Endothelial cell of hepatic sinusoid (primary cell): ENCODE measurements around the gene RPN2.

ENCODE experiments used
- in situ Hi-C: cut with HindIII; loops from 2 replicates; pipeline ENCODE4 v1.10.0; 2017; ENCODE audit warnings: low sequenced_read_pairs

The RPN2 gene

DNA sequence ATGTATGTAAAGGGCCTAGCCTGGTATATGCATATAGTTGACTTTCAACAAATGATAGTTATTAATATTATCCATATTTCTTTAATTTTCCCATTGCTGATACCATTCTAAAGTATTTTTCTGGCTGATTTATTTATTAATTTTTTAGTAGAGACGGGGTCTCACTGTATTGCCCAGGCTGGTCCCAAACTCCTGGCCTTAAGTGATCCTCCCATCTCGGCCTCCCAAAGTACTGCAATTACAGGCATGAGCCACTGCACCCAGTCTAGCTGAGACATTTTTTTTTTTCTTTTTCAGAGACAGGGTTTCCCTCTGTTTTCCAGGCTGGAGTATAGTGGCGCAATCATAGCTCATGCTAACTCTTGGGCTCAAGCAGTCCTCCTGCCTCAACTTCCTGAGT lies 30.1 kb downstream of the RPN2 start:
- in situ Hi-C loops: no loop called here

GRCh38 chr20:37209661-37210314 lies 30.7 kb downstream of the RPN2 start:
- in situ Hi-C loops: no loop called here

- in situ Hi-C loops: no loop called here
These were observed 39.3 kb downstream of the RPN2 start for GRCh38 chr20:37218441-37218840.

GRCh38 chr20:37218976-37219375 lies 39.8 kb downstream of the RPN2 start:
- in situ Hi-C loops: no loop called here

- in situ Hi-C loops: no loop called here
These were observed 40.9 kb downstream of the RPN2 start for GRCh38 chr20:37219751-37220668.

- in situ Hi-C loops: no loop called here
These were observed 41.6 kb downstream of the RPN2 start for GRCh38 chr20:37220731-37221130.

GRCh38 chr20:37222086-37222485 lies 43.0 kb downstream of the RPN2 start:
- in situ Hi-C loops: no loop called here

- in situ Hi-C loops: no loop called here
These were observed 43.9 kb downstream of the RPN2 start for GRCh38 chr20:37223053-37223452.

DNA sequence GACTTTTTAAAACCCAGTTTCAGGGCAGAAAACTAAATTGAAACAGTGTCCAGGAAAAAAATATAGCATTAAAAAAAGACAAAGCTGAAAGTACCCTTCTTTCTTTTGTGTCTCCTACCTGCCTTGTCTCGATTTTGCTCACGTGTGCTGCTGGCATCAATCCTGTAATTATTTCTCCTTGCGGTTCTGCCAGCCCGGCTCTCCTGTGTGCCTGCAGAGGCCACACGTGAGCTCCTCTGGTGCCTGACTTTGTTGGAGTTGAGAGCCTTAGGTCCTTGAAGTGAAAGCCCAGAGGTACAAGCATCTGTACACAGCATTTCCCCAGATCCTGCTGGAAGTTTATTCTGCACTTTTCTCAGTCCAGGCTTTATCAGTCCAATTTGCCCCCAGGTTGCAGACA lies 46.0 kb downstream of the RPN2 start:
- in situ Hi-C loops: no loop called here

- in situ Hi-C loops: no loop called here
These were observed 47.8 kb downstream of the RPN2 start for GRCh38 chr20:37226889-37227288.

DNA sequence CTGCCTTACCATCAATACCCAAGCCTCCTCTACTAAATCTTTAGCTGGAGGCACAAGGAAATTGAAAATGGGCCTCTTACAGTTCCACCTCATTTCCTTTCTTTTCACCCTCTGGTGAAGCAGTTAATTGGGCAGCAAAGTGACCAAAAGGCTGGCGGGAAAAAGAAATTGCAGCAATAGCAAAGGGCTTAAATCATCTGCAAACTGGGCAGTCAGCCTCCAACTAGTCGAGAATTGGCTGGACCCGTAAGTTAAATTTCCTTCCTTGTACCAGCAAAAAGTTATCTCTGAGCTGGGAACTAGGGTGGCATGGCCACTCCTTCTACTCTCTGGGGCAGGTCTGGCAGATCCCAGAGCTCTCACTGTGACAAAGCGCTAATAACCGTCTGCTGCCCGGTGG lies 49.0 kb downstream of the RPN2 start:
- in situ Hi-C loops: no loop called here

- in situ Hi-C loops: no loop called here
These were observed 49.5 kb downstream of the RPN2 start for GRCh38 chr20:37228656-37229055.

- in situ Hi-C loops: no loop called here
These were observed 50.2 kb downstream of the RPN2 start for GRCh38 chr20:37229357-37229756.

GRCh38 chr20:37230200-37230599 lies 51.1 kb downstream of the RPN2 start:
- in situ Hi-C loops: no loop called here

DNA sequence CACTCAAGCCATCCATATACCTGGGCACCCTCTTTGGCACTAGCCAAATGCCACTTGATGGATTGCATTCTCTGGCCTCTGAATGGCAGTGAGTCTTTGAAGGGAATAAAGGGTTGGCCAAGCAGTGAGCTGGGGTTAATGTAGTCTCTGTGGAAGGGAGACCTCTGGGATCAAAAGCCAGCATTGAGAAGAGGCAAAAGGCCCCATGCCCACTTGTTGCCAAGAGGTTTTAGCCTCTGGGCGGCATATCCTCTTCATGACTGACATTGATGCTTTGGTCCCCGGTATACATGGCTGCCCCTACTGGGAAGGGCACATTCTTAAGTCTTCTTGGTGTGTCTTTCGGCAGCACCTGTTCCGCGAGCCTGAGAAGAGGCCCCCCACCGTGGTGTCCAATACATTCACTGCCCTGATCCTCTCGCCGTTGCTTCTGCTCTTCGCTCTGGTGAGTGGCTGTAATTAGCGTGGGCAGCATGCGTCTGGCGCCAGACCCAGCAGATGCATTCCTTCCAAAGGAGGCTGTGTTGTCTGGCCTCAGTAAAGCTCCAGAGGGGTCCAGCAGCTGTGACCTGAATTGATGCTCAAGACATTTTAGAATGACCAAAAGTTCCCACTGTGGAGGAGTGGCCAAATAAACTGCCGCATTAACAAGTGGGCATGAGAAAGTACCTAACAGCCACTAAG lies 53.0 kb downstream of the RPN2 start:
- in situ Hi-C loops: no loop called here

DNA sequence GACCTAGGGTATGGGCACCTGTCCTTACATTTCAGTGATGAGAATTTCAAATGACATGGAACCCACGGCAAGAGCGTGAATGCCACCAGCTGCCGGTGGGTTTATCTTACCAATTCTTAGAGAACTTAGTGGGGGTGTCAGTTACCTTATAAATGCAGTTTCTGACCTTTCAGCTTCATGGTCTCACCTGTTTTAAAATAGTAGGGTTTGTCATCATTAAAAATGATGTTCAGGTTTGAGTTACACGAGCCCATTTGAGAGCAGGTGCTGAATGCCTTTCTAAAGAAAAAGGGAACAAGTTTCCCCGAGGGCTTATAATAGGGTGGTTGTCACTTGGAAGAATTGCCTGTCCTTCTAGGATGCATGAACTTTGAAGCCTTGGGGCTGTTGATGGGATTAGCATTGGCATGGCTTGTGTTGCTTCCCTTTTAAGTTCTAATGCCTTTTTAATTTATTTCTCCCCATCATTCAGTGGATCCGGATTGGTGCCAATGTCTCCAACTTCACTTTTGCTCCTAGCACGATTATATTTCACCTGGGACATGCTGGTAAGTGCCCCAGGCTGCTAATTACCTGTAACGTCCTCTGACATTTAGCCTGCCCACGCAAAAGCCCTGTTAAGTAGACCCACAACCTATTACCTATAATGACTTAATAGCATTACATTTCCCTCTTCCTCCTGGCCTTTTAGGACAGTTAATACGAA lies 54.6 kb downstream of the RPN2 start:
- in situ Hi-C loops: no loop called here

DNA sequence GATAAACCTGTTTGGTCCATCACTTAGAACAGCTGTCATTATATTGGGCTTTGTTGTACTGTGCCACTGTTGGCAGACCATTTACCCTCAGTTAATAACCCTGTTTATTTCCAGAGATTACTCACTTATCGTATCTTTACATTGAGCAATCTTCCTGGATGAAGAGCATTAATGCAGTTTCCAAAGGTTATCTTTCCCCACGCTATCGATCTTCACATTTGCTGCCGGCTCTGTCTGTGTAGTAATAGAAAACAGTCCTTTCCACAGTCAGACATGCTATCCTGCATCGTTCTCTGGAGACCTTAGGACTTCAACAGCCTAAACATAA lies 55.1 kb downstream of the RPN2 start:
- in situ Hi-C loops: no loop called here

- in situ Hi-C loops: no loop called here
These were observed 55.9 kb downstream of the RPN2 start for GRCh38 chr20:37235065-37235464.

DNA sequence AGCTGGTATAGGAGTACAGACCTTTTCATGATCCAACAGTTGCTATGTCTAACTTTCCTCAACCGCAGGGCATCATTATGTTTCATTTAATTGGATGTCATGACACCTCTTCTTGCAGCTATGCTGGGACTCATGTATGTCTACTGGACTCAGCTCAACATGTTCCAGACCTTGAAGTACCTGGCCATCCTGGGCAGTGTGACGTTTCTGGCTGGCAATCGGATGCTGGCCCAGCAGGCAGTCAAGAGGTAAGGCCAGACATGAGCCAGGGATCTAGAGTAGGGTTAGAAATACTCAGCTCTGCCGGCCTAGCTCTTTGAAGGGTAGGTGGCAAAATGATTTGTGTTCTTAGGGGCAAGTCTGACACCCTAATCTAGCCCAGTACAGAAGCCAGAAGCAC lies 57.3 kb downstream of the RPN2 start:
- in situ Hi-C loops: no loop called here

- in situ Hi-C loops: no loop called here
These were observed 58.5 kb downstream of the RPN2 start for GRCh38 chr20:37237656-37238055.

DNA sequence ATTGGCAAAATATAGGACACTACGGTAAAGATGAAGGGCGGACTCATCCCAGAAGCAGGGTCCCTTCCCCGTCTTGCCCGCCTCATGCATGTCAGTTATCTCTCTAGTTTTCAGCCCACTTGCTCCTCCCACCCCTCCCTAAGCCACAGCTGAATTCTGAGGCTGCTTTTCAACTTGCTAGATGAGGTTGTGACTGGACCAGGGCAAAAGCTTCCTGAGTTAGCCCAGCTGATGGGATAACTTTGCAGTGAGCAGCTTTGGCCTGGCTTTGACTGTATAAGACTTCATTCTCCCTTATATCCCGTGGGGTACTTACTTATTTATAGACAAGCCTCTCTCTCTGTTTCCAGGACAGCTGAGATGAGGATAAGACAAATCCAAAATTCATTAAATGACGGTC lies 59.3 kb downstream of the RPN2 start:
- in situ Hi-C loops: no loop called here
